GM13976 (cell line): ENCODE data around the gene RAPH1.
"Not testable (repeated sequence)": the region's sequence is repeated elsewhere in the genome, so short reads cannot be mapped to it uniquely, and the experiment has no call there.

Experiments
- DNase-seq: peaks from one replicate; pipeline ENCODE4 v3.0.0; 2012; ENCODE audit warnings: low spot score
- CTCF ChIP-seq: IDR thresholded peaks from 2 replicates; pipeline ENCODE4 v1.5.1; 2012; ENCODE audit warnings: borderline replicate concordance, mild to moderate bottlenecking; ENCODE audit not compliant: insufficient read depth; ENCODE audit errors: extremely low read depth, missing control alignments, control extremely low read depth
- in situ Hi-C: fragments of 300-500 bp; cut with MboI; formaldehyde crosslinking; loops from one replicate; pipeline ENCODE4 v1.12.0; 2022; ENCODE audit warnings: low sequenced_read_pairs, mixed read lengths, inconsistent platforms; ENCODE audit not compliant: unreplicated experiment

Gene RAPH1

GRCh38 chr2:203549406-203549805, 14.3 kb upstream of the RAPH1 start:
- DNase-seq, result no peak
- no peak for TF ChIP-seq CTCF
- in situ Hi-C loops, result no loop called here

- in situ Hi-C loops, result no loop called here
- no peak for TF ChIP-seq CTCF
- DNase-seq, result no peak
These were observed 13.8 kb upstream of the RAPH1 start for GRCh38 chr2:203548887-203549286.

- no peak for TF ChIP-seq CTCF
- in situ Hi-C loops, result no loop called here
- DNase-seq, result no peak
These were observed 12.3 kb upstream of the RAPH1 start for GRCh38 chr2:203547356-203547755.

GRCh38 chr2:203544402-203544801, 9.3 kb upstream of the RAPH1 start:
- in situ Hi-C loops, result no loop called here
- DNase-seq, result no peak
- TF ChIP-seq CTCF, result no peak

- no peak for TF ChIP-seq CTCF
- DNase-seq, result no peak
- in situ Hi-C loops, result no loop called here
These were observed 8.8 kb upstream of the RAPH1 start for GRCh38 chr2:203543898-203544328.

GRCh38 chr2:203540598-203540997, 5.5 kb upstream of the RAPH1 start:
- in situ Hi-C loops, DNase-seq: not testable (repeated sequence)

- DNase-seq, in situ Hi-C loops: not testable (repeated sequence)
These were observed 3.1 kb upstream of the RAPH1 start for GRCh38 chr2:203538237-203538636.

GRCh38 chr2:203536586-203536951, 1.5 kb upstream of the RAPH1 start:
- in situ Hi-C loops, DNase-seq: not testable (repeated sequence)
